ENCODE results near the gene SUMO4.
"Not testable (repeated sequence)": the region's sequence is repeated elsewhere in the genome, so short reads cannot be mapped to it uniquely, and the experiment has no call there.

Gene SUMO4

GRCh38 chr6:149428606-149429005 lies 28.5 kb downstream of the SUMO4 start:
- H3K27ac ChIP-seq = no peak overlapping the region
- no peak for DNase-seq (ENCODE audit: low read depth, low spot score)

- no peak for DNase-seq (ENCODE audit: low read depth, low spot score)
- no peak overlapping the region for H3K27ac ChIP-seq
These were observed 29.6 kb downstream of the SUMO4 start for GRCh38 chr6:149429427-149430360.

GRCh38 chr6:149431905-149432775 lies 32.1 kb downstream of the SUMO4 start:
- H3K27ac ChIP-seq = no peak overlapping the region
- DNase-seq (ENCODE audit: low read depth, low spot score) = no peak

- DNase-seq (ENCODE audit: low read depth, low spot score) = no peak
- no peak overlapping the region for H3K27ac ChIP-seq
These were observed 33.3 kb downstream of the SUMO4 start for GRCh38 chr6:149433405-149433804.

GRCh38 chr6:149433881-149434280 lies 33.8 kb downstream of the SUMO4 start:
- H3K27ac ChIP-seq = no peak overlapping the region
- no peak for DNase-seq (ENCODE audit: low read depth, low spot score)

- H3K27ac ChIP-seq = no peak overlapping the region
- DNase-seq (ENCODE audit: low read depth, low spot score) = no peak
These were observed 36.0 kb downstream of the SUMO4 start for GRCh38 chr6:149435919-149436586.

GRCh38 chr6:149436647-149437046 lies 36.6 kb downstream of the SUMO4 start:
- no peak for DNase-seq (ENCODE audit: low read depth, low spot score)
- H3K27ac ChIP-seq = no peak overlapping the region

GRCh38 chr6:149437212-149437611 lies 37.1 kb downstream of the SUMO4 start:
- DNase-seq (ENCODE audit: low read depth, low spot score) = no peak
- no peak overlapping the region for H3K27ac ChIP-seq

GRCh38 chr6:149438855-149439254 lies 38.8 kb downstream of the SUMO4 start:
- no peak for DNase-seq (ENCODE audit: low read depth, low spot score)

GRCh38 chr6:149439626-149440025 lies 39.6 kb downstream of the SUMO4 start:
- DNase-seq (ENCODE audit: low read depth, low spot score) = no peak

More at GRCh38 chr6:149438855-149439254, 38.8 kb downstream of the SUMO4 start:
- H3K27ac ChIP-seq = no peak overlapping the region

GRCh38 chr6:149440735-149441671 lies 40.9 kb downstream of the SUMO4 start:
- H3K27ac ChIP-seq = no peak overlapping the region
- no peak for DNase-seq (ENCODE audit: low read depth, low spot score)

More at GRCh38 chr6:149439626-149440025, 39.6 kb downstream of the SUMO4 start:
- no peak overlapping the region for H3K27ac ChIP-seq

GRCh38 chr6:149441740-149442139 lies 41.7 kb downstream of the SUMO4 start:
- no peak overlapping the region for H3K27ac ChIP-seq
- no peak for DNase-seq (ENCODE audit: low read depth, low spot score)

- no peak overlapping the region for H3K27ac ChIP-seq
- DNase-seq (ENCODE audit: low read depth, low spot score) = no peak
These were observed 43.5 kb downstream of the SUMO4 start for GRCh38 chr6:149443411-149444181.

GRCh38 chr6:149444360-149445094 lies 44.5 kb downstream of the SUMO4 start:
- not testable (repeated sequence) for H3K27ac ChIP-seq; DNase-seq (ENCODE audit: low read depth, low spot score)

GRCh38 chr6:149445095-149445466 lies 45.0 kb downstream of the SUMO4 start:
- H3K27ac ChIP-seq = no peak overlapping the region
- no peak for DNase-seq (ENCODE audit: low read depth, low spot score)

- no peak overlapping the region for H3K27ac ChIP-seq
- no peak for DNase-seq (ENCODE audit: low read depth, low spot score)
These were observed 45.5 kb downstream of the SUMO4 start for GRCh38 chr6:149445573-149445972.

GRCh38 chr6:149446791-149447376 lies 46.8 kb downstream of the SUMO4 start:
- no peak overlapping the region for H3K27ac ChIP-seq
- no peak for DNase-seq (ENCODE audit: low read depth, low spot score)
